HEK293 (cell line): Measurements from ENCODE around the gene TBC1D4.

Experiments used
- KLF9 ChIP-seq: fragments of 450-650 bp; formaldehyde crosslinking; IDR thresholded peaks from 2 replicates; pipeline ENCODE4 v1.5.1; 2016; ENCODE audit warnings: missing biosample characterization, missing genetic modification characterization, low read depth
- MEIS1 ChIP-seq: sonication (generic); formaldehyde crosslinking; IDR thresholded peaks from 2 replicates; pipeline ENCODE4 v1.8.1; 2022; ENCODE audit warnings: missing genetic modification reagents, mild to moderate bottlenecking, borderline replicate concordance
- TCF7L2 ChIP-seq: IDR thresholded peaks from 2 replicates; pipeline ENCODE4 v1.6.1; 2011; ENCODE audit warnings: low read depth, mild to moderate bottlenecking, inconsistent platforms, low read length, moderate library complexity, borderline replicate concordance
- ZNF302 ChIP-seq: fragments of 450-650 bp; formaldehyde crosslinking; IDR thresholded peaks from 2 replicates; pipeline ENCODE4 v1.5.1; 2016; ENCODE audit warnings: missing biosample characterization, missing genetic modification characterization, low read depth
- ZNF404 ChIP-seq: fragments of 450-650 bp; formaldehyde crosslinking; IDR thresholded peaks from 2 replicates; pipeline ENCODE4 v1.5.1; 2017; ENCODE audit warnings: missing biosample characterization, missing genetic modification characterization
- TF ChIP-seq, protein P1 (sequence below): fragments of 450-650 bp; formaldehyde crosslinking; IDR thresholded peaks from 2 replicates; pipeline ENCODE4 v1.5.1; 2016; ENCODE audit warnings: missing biosample characterization, missing genetic modification characterization
- TF ChIP-seq, protein P2 (sequence below): fragments of 450-650 bp; formaldehyde crosslinking; IDR thresholded peaks from 2 replicates; pipeline ENCODE4 v1.5.1; 2016; ENCODE audit warnings: missing biosample characterization, missing genetic modification characterization, low read depth
- TF ChIP-seq, protein P3 (sequence below): fragments of 450-650 bp; formaldehyde crosslinking; conservative IDR thresholded peaks from 2 replicates; pipeline ENCODE4 v1.5.1; 2016; ENCODE audit warnings: low read depth, missing biosample characterization, missing genetic modification characterization

DNA sequence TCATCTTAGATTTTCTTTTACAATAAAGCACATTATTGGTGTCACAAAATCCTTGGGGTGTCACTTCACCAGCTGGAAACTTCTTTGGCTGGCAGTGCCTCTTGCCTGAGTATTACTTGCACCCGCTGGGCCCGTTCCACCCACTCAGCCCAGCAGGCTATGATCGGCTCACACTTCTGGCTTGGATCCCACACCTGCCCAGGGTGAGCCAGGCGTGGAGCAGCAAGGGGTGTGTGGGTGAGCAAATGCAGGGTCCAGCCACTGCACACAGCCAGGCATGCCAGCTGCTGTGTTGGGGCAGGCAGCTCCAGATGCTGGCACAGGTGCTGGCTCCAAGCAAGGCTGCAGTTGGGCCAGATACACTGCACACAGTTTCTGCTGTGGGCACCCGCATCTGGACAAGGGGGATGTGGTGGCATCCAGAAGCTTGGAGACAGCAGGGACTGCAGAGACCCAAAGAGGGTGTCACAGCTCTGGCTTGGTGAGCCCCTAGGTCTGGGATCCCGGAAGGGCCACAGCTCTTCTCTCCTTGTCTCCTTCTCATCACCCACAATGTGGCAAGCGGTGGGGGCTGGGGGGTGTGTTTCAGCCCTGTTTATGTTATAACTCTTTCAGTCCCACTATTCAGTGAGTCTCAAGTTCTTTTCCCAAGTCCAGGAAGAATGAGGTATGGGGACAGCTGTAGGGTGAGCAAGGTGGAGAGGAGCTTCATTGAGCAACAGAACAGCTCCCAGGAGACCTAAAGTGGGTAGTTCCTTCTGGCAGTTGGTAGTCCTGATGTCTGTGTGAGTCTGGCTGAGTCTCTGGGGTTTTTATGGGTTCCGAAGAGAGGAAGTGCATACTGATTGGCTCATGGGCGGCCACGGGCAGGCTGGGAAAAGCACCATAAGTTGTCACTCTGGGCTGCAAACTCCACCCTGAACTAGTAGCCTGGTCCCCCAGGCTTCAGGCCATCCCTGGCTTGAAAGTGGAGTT lies 25.3 kb upstream of the TBC1D4 start:
- no peak for TF ChIP-seq TCF7L2
- TF ChIP-seq, protein P1, sequence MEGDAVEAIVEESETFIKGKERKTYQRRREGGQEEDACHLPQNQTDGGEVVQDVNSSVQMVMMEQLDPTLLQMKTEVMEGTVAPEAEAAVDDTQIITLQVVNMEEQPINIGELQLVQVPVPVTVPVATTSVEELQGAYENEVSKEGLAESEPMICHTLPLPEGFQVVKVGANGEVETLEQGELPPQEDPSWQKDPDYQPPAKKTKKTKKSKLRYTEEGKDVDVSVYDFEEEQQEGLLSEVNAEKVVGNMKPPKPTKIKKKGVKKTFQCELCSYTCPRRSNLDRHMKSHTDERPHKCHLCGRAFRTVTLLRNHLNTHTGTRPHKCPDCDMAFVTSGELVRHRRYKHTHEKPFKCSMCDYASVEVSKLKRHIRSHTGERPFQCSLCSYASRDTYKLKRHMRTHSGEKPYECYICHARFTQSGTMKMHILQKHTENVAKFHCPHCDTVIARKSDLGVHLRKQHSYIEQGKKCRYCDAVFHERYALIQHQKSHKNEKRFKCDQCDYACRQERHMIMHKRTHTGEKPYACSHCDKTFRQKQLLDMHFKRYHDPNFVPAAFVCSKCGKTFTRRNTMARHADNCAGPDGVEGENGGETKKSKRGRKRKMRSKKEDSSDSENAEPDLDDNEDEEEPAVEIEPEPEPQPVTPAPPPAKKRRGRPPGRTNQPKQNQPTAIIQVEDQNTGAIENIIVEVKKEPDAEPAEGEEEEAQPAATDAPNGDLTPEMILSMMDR = no peak
- TF ChIP-seq ZNF404 (tag by site-specific recombination) = no peak
- TF ChIP-seq, protein P2, sequence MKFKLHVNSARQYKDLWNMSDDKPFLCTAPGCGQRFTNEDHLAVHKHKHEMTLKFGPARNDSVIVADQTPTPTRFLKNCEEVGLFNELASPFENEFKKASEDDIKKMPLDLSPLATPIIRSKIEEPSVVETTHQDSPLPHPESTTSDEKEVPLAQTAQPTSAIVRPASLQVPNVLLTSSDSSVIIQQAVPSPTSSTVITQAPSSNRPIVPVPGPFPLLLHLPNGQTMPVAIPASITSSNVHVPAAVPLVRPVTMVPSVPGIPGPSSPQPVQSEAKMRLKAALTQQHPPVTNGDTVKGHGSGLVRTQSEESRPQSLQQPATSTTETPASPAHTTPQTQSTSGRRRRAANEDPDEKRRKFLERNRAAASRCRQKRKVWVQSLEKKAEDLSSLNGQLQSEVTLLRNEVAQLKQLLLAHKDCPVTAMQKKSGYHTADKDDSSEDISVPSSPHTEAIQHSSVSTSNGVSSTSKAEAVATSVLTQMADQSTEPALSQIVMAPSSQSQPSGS (tag by site-specific recombination) = no peak
- TF ChIP-seq KLF9 = no peak
- TF ChIP-seq ZNF302 (tag by site-specific recombination) = no peak
- TF ChIP-seq, protein P3, sequence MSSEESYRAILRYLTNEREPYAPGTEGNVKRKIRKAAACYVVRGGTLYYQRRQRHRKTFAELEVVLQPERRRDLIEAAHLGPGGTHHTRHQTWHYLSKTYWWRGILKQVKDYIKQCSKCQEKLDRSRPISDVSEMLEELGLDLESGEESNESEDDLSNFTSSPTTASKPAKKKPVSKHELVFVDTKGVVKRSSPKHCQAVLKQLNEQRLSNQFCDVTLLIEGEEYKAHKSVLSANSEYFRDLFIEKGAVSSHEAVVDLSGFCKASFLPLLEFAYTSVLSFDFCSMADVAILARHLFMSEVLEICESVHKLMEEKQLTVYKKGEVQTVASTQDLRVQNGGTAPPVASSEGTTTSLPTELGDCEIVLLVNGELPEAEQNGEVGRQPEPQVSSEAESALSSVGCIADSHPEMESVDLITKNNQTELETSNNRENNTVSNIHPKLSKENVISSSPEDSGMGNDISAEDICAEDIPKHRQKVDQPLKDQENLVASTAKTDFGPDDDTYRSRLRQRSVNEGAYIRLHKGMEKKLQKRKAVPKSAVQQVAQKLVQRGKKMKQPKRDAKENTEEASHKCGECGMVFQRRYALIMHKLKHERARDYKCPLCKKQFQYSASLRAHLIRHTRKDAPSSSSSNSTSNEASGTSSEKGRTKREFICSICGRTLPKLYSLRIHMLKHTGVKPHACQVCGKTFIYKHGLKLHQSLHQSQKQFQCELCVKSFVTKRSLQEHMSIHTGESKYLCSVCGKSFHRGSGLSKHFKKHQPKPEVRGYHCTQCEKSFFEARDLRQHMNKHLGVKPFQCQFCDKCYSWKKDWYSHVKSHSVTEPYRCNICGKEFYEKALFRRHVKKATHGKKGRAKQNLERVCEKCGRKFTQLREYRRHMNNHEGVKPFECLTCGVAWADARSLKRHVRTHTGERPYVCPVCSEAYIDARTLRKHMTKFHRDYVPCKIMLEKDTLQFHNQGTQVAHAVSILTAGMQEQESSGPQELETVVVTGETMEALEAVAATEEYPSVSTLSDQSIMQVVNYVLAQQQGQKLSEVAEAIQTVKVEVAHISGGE (tag by site-specific recombination) = no peak
- TF ChIP-seq MEIS1 (CRISPR knock-in tag) = no peak
